HG03045 (cell line): Measurements from ENCODE around the gene ZNF480.
A peak's percentile ranks its signal among the peaks of the same experiment; 100 is the strongest.
"Not testable (repeated sequence)": the region's sequence is repeated elsewhere in the genome, so short reads cannot be mapped to it uniquely, and the experiment has no call there.

ENCODE experiments used
- ATAC-seq: cut with Tn5 transposase; IDR thresholded peaks from one replicate; pipeline ENCODE4 v1.9.1; 2021; ENCODE audit warnings: mild to moderate bottlenecking, moderate library complexity; ENCODE audit not compliant: unreplicated experiment

Gene ZNF480

DNA sequence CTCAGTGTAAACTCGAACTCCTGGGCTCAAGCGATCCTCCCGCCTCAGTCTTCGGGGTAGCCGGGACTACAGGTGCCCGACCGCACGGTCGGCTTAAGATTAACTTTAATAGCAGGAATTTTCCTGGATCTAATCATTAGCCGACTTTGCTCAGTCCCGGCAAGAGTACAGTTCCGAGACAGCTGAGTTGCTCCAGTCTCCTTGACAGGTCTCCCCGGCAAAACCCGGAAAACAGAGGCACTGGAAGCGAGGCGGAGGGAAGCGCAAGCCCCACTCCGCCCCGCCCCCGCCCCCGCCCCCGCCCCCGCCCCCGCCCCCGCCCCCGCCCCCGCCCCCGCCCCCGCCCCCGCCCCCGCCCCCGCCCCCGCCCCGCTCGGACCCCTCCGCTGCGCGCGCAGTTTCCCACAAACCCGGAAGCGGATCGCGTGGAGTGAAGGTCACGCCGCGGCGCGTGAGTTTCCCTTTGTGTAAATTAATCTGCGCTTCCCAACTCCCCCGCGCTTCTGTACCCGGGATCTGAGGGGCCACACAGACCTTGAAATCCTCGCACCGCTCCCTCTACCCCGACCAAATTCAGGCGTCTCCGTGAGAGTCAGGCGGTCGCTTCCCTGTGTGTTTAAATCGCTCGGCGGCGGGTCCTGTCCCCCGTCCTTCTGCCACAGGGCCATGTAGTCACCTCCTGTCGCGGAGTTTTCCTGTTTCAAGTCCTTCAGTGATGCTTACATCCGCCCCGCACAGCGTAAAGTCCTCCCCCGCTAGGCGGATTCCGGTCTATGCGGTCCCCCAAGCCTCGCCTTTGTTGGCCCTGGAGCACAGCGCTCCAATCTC is at the start of gene ZNF480:
Gene ZNF480, plus strand, starts transcription at position 397 of the 828 bp plus-strand sequence. CDS start 3,244 bp downstream, outside the sequence.
- ATAC-seq = peak; percentile 55

DNA sequence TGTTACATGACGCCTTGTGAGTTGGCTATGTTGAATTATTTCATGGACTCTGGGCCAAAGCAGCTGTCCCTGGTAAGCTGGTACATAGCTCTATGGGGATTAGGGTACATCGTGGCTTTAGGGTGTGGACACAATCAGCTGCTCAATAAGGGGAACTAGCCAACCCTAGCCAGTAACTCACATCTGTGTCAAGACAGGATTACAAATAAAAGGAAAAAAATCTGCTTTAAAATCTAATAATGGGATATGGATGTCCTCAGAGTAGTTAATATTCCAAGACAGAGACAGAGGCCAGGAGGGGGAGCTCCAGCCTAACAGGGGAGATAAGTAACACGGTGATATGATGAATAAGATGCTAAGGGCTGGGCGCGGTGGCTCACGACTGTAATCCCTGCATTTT is 48.7 kb upstream of the ZNF480 start:
- ATAC-seq = no peak

DNA sequence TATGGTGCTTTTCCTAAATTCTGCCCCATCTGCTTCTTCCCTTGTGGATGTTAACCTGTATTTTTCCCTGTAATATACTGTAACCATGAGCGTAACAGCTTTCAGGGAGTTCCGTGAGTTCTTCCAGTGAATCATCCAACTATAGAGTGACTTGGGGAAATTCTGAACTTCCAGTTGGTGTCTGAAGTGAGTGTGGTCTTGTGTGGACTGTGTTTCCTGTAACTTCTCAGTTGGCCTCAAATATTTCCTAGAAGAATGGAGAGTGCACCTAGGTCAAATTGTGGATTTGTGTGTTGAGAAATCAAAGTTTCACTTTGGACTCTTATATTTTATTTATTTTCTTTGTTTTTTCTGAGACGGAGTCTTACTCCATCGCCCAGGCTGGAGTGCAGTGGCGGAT is 38.5 kb upstream of the ZNF480 start:
- no peak for ATAC-seq

DNA sequence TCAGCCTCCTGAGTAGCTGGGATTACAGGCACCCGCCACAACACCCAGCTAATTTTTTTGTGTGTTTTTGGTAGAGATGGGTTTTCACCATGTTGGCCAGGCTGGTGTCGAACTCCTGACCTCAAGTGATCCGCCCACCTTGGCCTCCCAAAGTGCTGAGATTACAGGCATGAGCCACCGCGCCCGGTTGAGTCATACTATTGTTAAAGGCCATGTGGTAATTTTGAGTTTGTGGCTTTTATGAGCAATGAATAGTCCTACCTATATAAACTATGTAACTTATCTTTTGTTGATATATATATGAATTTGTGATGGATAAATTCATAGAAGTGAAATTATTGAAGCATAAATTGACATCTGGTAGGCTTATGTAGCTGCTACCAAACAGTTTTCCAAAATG is 31.4 kb upstream of the ZNF480 start:
- ATAC-seq = not testable (repeated sequence)

DNA sequence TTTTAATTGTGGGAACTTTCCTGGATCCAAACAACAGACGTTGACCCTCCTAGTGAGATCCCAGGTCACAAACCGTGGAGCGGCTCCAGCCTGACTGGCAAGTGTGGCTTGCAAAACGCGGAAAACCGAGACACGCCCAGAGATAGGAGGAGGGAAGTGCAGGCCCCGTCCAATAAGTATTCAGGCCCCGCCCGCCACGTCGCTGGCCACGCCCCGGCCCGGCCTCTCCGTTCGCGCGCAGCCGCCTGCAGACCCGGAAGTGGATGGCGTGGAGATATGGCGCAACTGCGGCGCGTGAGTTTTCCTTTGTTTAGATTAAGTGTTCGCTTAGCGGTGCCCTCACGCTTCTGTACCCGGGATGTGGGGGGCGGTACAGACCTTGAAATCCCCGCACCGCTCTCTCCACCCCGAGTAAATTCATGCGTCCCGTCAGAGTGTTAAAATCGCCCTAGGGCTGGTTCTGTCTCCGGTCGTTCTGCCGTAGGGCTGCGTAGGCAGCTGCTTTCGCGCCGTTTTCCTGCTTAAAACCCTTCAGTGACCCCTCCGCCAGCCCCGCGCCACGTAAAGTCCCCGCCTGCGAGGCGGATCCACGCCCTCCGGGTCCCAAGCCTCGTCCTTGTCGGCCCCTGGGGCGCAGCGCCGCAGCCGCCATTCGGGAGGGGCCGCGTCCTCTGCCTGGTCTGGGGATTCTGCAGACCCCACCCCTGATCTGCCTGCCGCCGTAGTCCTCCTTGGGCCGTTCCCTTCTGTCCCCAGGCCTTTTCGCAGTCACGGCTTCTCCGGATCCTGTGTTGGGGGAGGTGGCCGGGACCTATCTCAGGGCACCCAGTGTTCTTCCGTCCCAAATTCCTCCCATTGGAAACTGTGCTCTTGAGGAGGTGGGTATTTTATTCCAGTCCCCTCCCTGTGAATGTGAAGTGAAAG is 27.4 kb upstream of the ZNF480 start, which contains the start of gene ZNF766:
Gene ZNF766, plus strand, starts transcription at position 250 of the 924 bp plus-strand sequence. Its CDS starts 27 bp downstream, at position 277.
- ATAC-seq = peak; percentile 92

DNA sequence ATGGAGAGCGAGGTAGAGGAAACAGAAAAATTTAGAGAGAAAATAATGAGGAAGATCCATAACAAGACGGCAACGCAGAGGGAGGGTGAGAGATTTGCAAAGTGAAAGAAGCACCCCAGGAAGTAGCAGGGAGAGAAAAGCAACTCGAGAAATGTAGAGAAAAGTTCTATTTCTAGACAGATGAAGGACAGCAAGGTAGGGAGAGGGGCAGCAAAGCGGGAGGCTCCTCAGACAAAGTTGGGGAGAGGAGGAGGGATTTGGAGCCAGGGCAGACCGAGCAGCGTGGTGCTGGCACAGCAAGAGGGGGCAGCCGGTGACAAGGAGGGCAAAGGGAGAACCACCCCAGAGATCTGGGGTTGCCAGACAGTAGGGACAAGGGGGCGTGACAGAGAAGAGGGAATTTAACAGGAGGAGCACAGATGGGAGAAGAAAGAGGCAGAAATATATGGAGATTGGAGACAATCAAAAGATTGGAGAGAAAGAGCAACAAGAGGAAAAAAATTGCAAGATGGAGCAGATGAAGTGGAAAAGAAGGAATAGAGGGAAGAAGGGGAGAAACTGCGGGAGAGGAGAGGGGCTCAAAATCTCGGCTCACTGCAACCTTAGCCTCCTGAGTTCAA is 26.6 kb upstream of the ZNF480 start:
- ATAC-seq = no peak

DNA sequence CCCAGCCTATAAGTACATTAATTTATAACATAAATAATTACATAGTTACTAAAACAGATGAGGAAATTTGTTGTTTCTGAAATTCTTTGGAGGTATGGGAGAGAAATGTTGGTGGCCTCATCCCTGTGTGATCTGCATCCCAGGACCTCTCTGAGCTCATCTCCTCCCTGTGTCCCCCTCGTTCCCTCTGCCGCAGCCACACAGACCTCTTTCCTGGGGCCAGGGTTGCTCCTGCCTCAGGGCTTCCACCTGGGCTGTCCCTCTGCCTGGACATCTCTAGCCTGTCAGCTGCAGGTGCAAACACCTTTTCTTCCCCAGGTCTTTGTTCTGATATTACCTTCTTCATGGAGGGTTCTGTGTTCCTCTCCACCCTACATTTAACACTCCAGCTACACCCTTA is 23.7 kb upstream of the ZNF480 start:
- ATAC-seq = no peak

DNA sequence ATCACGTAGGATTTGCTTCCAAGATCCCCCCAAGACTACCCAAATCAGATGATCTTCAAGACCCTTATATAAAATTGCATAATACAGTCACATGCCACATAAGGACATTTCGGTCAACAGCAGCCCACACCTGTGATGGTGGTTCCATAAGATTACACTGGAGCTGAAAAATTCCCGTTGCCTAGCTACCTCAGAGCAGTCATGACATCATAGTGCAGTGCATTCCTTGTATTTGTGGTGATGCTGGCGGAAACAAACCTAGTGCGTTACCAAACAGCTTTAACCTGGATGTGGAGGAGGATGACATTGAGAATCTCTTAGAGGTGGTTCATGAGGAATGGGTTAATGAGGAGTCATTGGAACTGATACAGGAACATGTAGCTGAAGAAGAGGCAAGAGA is 22.8 kb upstream of the ZNF480 start:
- ATAC-seq = no peak

DNA sequence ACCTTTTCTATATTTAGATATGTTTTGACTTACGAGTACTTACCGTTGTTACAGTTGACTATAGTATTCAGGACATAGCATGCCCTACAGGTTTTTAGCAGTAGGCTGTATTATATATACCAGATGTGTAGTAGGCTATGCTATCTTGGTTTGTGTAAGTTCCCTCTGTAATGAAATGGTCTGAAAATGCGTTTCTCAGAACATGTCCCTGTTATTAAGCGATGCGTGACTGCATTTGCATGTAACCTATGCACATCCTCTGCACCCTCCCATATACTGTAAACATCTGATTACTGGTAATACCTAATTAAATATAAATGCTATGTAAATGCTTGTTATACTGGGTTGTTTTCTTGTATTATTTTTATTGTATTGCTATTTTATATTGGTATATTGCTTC is 21.0 kb upstream of the ZNF480 start:
- ATAC-seq = no peak

DNA sequence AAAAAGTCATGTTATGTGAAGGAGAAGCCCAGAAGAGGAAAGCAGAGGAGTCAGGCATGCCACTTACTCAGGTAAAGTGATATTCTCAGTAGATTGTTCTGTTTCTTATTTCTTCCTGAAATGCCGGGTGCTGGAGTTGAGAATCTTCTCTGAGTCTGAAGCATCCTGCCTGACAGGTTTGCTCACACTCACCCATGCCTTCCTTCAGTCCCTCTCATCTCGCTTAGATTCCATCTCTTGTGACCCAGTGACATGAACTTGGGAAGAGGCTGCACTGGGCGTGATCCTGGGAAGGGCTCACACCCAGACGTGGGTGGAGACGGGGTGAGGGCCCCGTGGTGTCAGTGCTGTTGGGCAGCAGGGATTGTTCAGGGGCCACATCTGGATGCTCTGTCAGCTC is 19.5 kb upstream of the ZNF480 start:
- no peak for ATAC-seq

DNA sequence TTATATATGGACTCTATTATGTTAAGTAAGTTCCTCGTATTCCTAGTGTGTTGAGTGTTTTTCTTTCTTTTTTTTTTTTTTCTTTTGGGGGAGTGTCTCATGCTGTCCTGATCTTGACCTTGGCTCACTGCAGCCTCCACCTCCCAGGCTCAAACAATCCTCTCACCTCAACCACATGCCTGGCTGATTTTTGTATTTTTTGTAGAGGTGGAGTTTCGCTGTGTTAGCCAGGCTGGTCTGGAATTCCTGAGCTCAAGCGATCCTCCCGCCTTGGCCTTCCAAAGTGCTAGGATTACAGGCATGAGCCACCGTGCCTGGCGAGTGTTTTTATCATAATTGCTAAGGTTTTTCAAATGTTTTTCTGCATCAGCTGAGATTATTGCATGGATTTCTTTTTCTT is 10.7 kb upstream of the ZNF480 start:
- no peak for ATAC-seq

DNA sequence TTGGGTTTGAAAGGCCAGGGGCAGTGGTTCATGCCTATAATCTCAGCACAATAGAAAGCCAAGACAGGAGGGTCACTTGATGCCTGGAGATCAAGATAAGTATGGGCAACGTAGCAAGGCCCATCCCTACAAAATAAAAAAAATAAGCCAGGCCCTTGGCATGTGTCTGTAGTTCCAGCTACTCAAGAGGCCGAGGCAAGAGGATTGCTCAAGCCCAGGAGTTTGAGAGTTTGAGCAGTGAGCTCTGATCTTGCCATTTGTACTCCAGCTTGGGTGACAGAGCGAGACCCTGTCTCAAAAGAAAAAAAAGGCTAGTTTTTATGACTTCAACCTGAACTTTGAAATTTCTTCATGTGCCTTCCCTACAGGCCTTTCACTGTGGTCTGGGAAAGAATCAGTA is 5.2 kb upstream of the ZNF480 start:
- ATAC-seq = no peak

DNA sequence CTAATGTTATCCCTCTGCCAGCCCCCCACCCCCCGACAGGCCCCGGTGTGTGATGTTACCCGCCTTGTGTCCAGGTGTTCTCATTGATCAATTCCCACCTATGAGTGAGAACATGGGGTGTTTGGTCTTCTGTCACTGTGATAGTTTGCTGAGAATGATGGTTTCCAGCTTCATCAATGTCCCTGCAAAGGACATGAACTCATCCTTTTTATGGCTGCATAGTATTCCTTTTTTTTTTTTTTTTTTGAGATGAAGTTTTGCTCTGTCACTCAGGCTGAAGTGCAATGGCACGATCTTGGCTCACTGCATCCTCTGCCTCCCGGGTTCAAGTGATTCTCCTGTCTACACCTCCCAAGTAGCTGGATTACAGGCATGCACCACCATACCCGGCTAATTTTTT is 4.0 kb upstream of the ZNF480 start:
- ATAC-seq = not testable (repeated sequence)

DNA sequence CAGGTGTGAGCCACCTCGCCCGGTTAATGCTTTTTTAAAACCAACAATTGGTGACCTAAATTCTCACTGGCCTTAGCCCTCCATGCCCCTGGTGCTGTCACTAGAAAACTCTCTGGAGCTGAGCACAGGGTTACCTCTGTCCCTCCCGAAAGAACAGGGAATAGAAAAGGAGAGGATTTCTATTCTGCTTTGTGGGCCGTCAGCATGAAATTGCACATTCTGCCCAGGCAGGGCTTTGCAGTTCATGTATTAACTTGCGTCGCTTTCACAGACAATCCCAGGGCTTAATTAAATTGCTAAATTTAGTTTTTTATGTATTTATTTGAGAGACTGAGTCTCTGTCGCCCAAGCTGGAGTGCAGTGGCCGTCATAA is 583 bp upstream of the ZNF480 start:
- no peak for ATAC-seq

DNA sequence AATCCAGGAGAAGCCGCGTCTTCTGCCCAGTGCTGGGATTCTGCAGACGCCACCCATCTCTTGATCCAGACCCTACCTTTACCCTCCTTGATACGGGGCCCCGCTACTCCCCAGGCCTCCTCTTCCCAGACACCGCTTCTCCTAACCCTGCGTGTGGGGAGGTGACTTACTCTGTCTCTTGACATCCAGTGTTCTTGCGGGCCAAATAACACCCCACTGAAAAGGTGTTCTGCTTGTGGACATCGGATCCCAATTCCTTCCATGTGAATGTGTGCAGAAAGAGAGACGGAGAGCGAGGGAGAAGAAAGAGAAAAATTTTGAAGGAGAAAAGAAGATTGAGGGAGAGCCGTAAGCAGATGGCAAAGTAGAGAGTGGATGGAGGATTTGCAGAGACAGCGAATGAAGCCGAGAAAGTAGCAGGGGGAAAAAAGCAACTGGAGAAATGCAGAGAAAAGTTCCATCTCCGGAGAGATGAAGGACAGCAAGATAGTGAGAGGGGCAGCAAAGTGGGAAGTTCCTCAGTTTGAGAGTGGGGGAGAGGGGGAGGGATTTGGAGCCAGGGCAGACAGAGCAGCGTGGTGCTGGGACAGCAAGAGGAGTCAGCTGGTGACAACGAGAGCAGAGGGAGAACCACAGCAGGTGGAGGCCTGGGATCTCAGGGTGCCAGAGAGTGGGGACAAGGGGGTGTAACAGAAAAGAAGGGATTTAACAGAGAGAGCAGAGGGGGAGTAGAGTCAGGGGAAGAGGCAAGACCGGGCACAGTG is 814 bp downstream of the ZNF480 start:
- ATAC-seq = peak; percentile 22

DNA sequence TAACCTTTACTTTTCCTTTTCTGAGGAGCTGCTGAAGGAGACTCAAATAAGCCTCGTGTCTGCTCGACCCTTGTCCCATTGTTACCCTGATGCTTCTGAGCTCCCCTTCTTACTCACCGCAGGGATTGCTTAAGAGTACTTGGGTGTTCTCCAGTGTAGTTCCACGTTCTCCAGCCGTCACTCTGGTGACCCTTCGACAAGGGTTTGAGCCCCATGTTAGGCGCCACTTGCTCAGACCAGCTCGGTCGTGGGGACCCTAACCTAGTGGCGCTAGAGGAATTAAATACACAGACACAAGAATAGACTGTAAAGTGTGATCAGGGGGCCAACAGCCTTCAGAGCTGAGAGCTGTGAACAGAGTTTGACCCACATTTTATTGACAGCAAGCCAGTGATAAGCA is 10.3 kb downstream of the ZNF480 start:
- ATAC-seq = no peak

DNA sequence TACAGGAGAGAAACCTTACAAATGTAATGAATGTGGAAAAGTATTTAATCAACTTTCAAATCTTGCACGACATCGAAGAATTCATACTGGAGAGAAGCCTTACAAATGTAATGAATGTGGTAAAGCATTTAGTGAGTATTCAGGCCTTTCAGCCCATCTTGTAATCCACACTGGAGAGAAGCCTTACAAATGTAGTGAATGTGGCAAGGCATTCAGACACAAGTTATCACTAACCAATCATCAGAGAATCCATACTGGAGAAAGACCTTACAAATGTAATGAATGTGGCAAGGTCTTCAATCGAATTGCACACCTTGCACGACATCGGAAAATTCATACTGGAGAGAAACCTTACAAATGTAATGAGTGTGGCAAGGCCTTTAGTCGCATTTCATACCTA is 25.5 kb downstream of the ZNF480 start:
- no peak for ATAC-seq

DNA sequence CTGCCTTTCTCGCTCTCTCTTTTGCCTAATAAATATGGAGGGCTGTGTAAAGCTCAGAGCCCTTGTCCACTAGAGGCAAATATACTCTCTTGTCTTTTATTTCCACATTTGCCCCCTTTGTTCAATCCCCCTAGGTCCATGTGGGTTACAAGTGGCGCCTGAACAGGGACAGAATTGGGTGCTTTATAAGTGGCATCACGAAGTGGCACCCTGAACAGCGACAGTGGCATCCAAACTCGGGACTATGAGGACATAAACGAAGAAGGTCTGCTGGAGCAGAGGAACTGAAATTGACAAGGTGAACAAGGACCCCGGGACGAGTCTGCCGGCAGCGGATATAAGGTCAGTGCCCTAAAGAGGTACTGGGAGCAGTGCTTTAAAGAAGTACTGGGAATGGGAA is 34.8 kb downstream of the ZNF480 start:
- ATAC-seq = no peak

DNA sequence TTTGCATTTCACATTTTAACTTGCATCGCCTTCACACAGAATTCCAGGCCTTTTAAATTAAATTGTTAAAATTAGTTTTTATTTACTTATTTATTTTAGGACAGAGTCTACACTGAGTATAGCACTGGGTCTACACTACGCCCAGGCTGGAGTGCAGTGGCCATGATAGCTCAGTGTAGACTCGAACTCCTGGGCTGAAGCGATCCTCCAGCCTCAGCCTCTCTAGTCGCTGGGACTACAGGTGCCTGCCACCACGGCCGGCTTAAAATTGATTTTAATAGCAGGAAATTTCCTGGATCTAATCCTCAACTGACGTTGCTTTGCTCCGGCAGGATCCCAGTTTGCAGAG is 38.8 kb downstream of the ZNF480 start:
- ATAC-seq = no peak

DNA sequence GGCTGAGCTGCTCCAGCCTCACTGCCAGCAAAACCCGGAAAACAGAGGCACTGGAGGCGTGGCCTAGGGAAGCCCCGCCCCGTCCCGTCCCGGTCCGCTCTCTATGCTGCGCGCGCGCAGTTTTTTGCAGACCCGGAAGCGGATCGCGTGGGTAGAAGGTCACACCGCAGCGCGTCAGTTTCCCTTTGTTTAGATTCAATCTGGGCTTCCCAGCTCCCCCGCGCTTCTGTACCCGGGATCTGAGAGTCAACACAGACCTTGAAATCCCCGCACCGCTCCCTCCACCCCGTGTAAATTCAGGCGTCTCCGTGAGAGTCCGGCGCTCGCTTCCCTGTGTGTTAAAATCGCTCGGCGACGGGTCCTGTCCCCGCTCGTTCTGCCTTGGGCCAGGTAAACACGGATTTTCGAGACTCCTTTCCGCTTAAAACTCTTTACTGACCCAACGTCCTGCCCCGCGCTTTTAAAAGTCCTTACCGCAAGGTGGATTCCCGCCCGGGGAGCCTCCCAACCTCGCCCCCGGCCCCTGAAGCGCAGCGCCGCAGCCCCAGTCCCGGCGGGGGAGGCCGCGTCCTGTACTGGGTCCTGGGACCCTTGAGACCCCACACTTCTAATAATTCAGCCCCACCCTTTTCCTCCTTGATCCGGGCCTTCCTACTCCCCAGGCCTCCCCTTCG is 39.3 kb downstream of the ZNF480 start, which contains the start of gene ZNF610:
Gene ZNF610, plus strand, starts transcription at position 127 of the 674 bp plus-strand sequence. CDS start 12,930 bp downstream, outside the sequence.
- peak; percentile 64 for ATAC-seq
